ENCODE measurements around the gene GABRB1. TPM values are rescaled to one million over a fixed set of nuclear protein-coding genes. Genes with fewer than 3 reads are reported as not detected.
A peak's percentile ranks its signal among the peaks of the same experiment; 100 is the strongest.

GABRB1 gene
- total and polyA plus RNA-seq, 2 of the 8 experiments (the other 6 are each of a cell fraction or from before 2014, with no cell fraction given) = 0.22 to 0.38 TPM

- no peak overlapping the region for H3K4ac ChIP-seq (replicated peaks; ENCODE audit: insufficient read length, low read depth, low read length)
- H2AK5ac ChIP-seq (ENCODE audit: low read depth, low read length) = no peak overlapping the region
- H4K5ac ChIP-seq (ENCODE audit: insufficient read length, low read depth, low read length) = no peak overlapping the region
- H3K27me3 ChIP-seq (replicated peaks in 1 of 4; ENCODE audit: control insufficient read depth in 3 of 4, extremely low read depth in 1 of 4, insufficient read depth in 3 of 4, low read length in 3 of 4) = no peaks in the 10 kb centered on the region
- no peak overlapping the region for H4K8ac ChIP-seq (ENCODE audit: extremely low read depth, insufficient read depth, low read length)
- DNase-seq (ENCODE audit: low read depth in 1 of 2, low spot score in 2 of 2) (no peak), FAIRE-seq (no peak)
- no peak overlapping the region for H3K18ac ChIP-seq (ENCODE audit: extremely low read depth, low read length)
- H3K9ac ChIP-seq (replicated peaks in 1 of 4; ENCODE audit: extremely low read depth in 1 of 4, low read depth in 3 of 4, low read length in 3 of 4) = no peak overlapping the region
- no peaks in the 10 kb centered on the region for H3K4me1 ChIP-seq (replicated peaks in 1 of 4; ENCODE audit: control insufficient read depth in 3 of 4, insufficient read depth in 4 of 4, low read length in 3 of 4)
- no peak overlapping the region for H3K23ac ChIP-seq (ENCODE audit: insufficient read length)
- ChIA-PET POLR2A (ENCODE audit: partially characterized antibody) (no interaction called here), CTCF (ENCODE audit: partially characterized antibody) (interaction anchor here (0.9 to 1.4 kb wide), 2 partner anchors 73 to 167 kb away, joined by 4 to 5 read pairs; no protein-coding TSS in a partner anchor)
- no peaks in the 10 kb centered on the region; the same call in 1 of the 2 replicates for H3K23me2 ChIP-seq (ENCODE audit: low read depth, low read length)
- H4K91ac ChIP-seq (replicated peaks; ENCODE audit: insufficient read length, low read length) = no peak overlapping the region
- H2BK120ac ChIP-seq (replicated peaks; ENCODE audit: low read depth, low read length) = no peak overlapping the region
- H2BK15ac ChIP-seq (ENCODE audit: low read length) = no peak overlapping the region
- H3K4me3 ChIP-seq (ENCODE audit: extremely low read depth in 1 of 4, insufficient read depth in 2 of 4, low read depth in 3 of 4, low read length in 4 of 4) = no peak overlapping the region
- no peak overlapping the region for H2BK20ac ChIP-seq (ENCODE audit: low read length)
- H2AFZ ChIP-seq (ENCODE audit: low read length) = peak overlapping the region; percentile 71; the same call in 1 of the 2 replicates
- H2BK5ac ChIP-seq (ENCODE audit: low read depth, low read length) = no peak overlapping the region
- H3K56ac ChIP-seq (replicated peaks; ENCODE audit: insufficient read length, low read depth, low read length) = no peak overlapping the region
- WGBS, 2 experiments (ENCODE audit: extremely low coverage in 1 of 2, insufficient coverage in 1 of 2, insufficient read length in 1 of 2, insufficient replicate concordance in 2 of 2, low coverage in 1 of 2, low lambda C conversion rate in 2 of 2, missing lambda C conversion rate in 1 of 2) = 75% methylated on average over 2 of the region's 2 CpGs; no CpG with 5 or more reads in 1 of the 2 experiments
- H3K9me3 ChIP-seq (ENCODE audit: insufficient read depth in 2 of 2, low read depth in 1 of 2, low read length in 1 of 2) = no peaks in the 10 kb centered on the region
- H3K79me1 ChIP-seq (ENCODE audit: low read depth, low read length) = no peaks in the 10 kb centered on the region
- no peak overlapping the region for H2BK12ac ChIP-seq (ENCODE audit: low read depth, low read length)
- no peak overlapping the region for H3K4me2 ChIP-seq (ENCODE audit: insufficient read depth in 1 of 2, low read depth in 2 of 2, low read length in 2 of 2)
- no peaks in the 10 kb centered on the region for H3K36me3 ChIP-seq (ENCODE audit: control insufficient read depth in 2 of 4, insufficient read depth in 4 of 4, low read length in 3 of 4)
- H3K14ac ChIP-seq (ENCODE audit: insufficient read length) = no peak overlapping the region
- H4K20me1 ChIP-seq (replicated peaks in 1 of 2; ENCODE audit: control insufficient read depth in 1 of 2, insufficient read depth in 2 of 2, low read length in 2 of 2) = no peaks in the 10 kb centered on the region
- no peaks in the 10 kb centered on the region for H3K79me2 ChIP-seq (ENCODE audit: control insufficient read depth in 1 of 2, insufficient read depth in 2 of 2, low read length in 2 of 2)
- no peak overlapping the region for H3K27ac ChIP-seq (ENCODE audit: low read depth, low read length)
- TF ChIP-seq RBBP5 (IDR thresholded peaks at IDR 0.05; ENCODE audit: borderline replicate concordance, low read depth, low read length) (no peak), KDM1A (IDR thresholded peaks at IDR 0.05; ENCODE audit: borderline replicate concordance, low read length) (no peak), TBP (IDR thresholded peaks at IDR 0.05; ENCODE audit: low read depth, low read length) (no peak), CTCF (IDR thresholded peaks at IDR 0.05; ENCODE audit: control extremely low read depth in 1 of 3, insufficient read depth in 1 of 3, low read depth in 1 of 3, low read length in 3 of 3) (no peak)
These were observed 20.4 kb upstream of the GABRB1 start for GRCh38 chr4:47010912-47011446.

All from H1 (cell line).